Stimulated activated effector memory CD8-positive, alpha-beta T cell treated with anti-CD3 and anti-CD28 coated beads, Interleukin-12 subunit alpha, Interleukin-12 subunit beta, amount 100 ng/mL, for 72 hours (primary cell): ENCODE measurements around the gene ERVW-1.
A peak's percentile ranks its signal among the peaks of the same experiment; 100 is the strongest.
"Not testable (repeated sequence)": the region's sequence is repeated elsewhere in the genome, so short reads cannot be mapped to it uniquely, and the experiment has no call there.

Experiments used
- ATAC-seq: fragments of 150-1000 bp; cut with Tn5 transposase; 2 replicates; pipeline ENCODE4 v1.10.0; 2021
- DNase-seq, 2 donors: peaks; one replicate each; pipeline ENCODE4 v3.0.0; 2021 to 2022; ENCODE audit warnings: low spot score in 2 of 2
- H3K27ac Mint-ChIP-seq: one replicate; pipeline ENCODE4 v1.8.0; 2022; ENCODE audit warnings: mild to moderate bottlenecking, mixed read lengths
- H3K36me3 Mint-ChIP-seq: one replicate; pipeline ENCODE4 v1.8.0; 2022; ENCODE audit warnings: mild to moderate bottlenecking, mixed read lengths
- H3K4me1 Mint-ChIP-seq: one replicate; pipeline ENCODE4 v1.8.0; 2022; ENCODE audit warnings: mixed read lengths
- H3K4me3 Mint-ChIP-seq: one replicate; pipeline ENCODE4 v1.8.0; 2022; ENCODE audit warnings: mild to moderate bottlenecking, mixed read lengths
- H3K9me3 Mint-ChIP-seq: one replicate; pipeline ENCODE4 v1.8.0; 2022; ENCODE audit warnings: mixed read lengths

The ERVW-1 gene

GRCh38 chr7:92456236-92456635 is 21.5 kb downstream of the ERVW-1 start:
- H3K9me3 Mint-ChIP-seq, result no peaks in the 10 kb centered on the region

DNA sequence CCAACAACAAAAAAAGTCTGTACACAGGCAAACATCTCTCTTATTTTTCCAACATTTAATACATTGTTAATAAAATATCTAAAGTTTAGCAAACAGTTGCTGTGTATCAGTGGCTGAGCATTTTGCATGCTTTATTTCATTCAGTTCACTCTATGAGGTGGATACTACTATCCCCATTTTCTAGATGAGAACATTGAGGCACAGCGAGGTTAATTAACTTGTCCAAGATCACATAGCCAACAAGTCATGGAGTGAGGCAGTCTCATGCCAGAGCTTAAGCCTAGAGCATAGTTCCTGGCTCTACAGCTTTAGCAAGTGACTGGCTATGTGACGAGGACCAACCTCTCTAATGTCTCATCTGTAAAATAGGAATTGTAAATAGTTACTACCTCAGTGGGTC is 26.1 kb downstream of the ERVW-1 start:
- DNase-seq, result no peak
- H3K4me3 Mint-ChIP-seq, result no peak overlapping the region
- peaks cover 6% of the 10 kb centered on the region for H3K4me1 Mint-ChIP-seq
- no peak overlapping the region for H3K27ac Mint-ChIP-seq
- no peak for ATAC-seq
- H3K9me3 Mint-ChIP-seq, result no peaks in the 10 kb centered on the region
- peaks cover 60% of the 10 kb centered on the region for H3K36me3 Mint-ChIP-seq

More at GRCh38 chr7:92456236-92456635, 21.5 kb downstream of the ERVW-1 start:
- H3K27ac Mint-ChIP-seq, result no peak overlapping the region
- H3K4me3 Mint-ChIP-seq, result no peak overlapping the region
- H3K4me1 Mint-ChIP-seq, result no peaks in the 10 kb centered on the region
- ATAC-seq, result no peak
- H3K36me3 Mint-ChIP-seq, result peaks cover 55% of the 10 kb centered on the region
- no peak for DNase-seq

DNA sequence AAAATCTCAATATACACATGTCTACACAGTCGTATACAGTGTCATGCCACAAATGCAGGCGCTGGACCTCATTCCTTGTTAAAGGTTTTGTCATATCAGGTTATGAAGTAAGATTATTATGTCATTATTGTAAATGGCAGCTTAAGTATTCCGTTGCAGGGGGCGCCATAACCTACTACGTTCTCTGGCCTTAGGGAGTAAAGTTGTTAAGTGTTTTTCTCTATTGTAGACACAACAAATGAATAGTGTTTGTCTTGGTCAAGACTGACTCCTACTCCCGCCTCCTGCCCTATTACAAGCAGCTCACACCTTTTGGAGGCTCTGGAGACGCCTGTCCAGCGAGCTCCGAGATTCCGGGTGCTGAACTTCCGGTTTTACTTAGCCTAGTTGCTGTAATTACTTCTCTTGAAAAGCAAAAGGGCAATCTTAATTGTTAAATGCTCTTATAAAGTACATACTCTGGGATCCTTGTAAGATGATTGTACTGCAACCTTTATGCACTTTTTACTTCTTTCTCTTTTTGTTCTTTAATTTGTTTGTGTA is 29.5 kb downstream of the ERVW-1 start:
- Mint-ChIP-seq H3K4me1 (peaks cover 6% of the 10 kb centered on the region), H3K27ac (peak overlapping the region; percentile 94), H3K4me3 (peak overlapping the region; percentile 83), H3K36me3 (peaks cover 29% of the 10 kb centered on the region), H3K9me3 (no peaks in the 10 kb centered on the region)
- ATAC-seq (peak; percentile 58), DNase-seq (peak; percentile 17 to 76)

GRCh38 chr7:92447345-92448204 is 30.2 kb downstream of the ERVW-1 start, which contains the start of gene GATAD1:
Gene GATAD1 (plus strand): TSS chr7:92447482. CDS start chr7:92447730, 248 bp downstream.
- no peaks in the 10 kb centered on the region for H3K9me3 Mint-ChIP-seq
- peak within 1 kb of the TSS; percentile 83 for H3K4me3 Mint-ChIP-seq
- ATAC-seq (peak; percentile 92), DNase-seq (peak; percentile 80 to 91)
- H3K36me3 Mint-ChIP-seq, result peaks cover 29% of the 10 kb centered on the region
- H3K4me1 Mint-ChIP-seq, result peaks cover 6% of the 10 kb centered on the region
- H3K27ac Mint-ChIP-seq, result peak within 1 kb of the TSS; percentile 94

DNA sequence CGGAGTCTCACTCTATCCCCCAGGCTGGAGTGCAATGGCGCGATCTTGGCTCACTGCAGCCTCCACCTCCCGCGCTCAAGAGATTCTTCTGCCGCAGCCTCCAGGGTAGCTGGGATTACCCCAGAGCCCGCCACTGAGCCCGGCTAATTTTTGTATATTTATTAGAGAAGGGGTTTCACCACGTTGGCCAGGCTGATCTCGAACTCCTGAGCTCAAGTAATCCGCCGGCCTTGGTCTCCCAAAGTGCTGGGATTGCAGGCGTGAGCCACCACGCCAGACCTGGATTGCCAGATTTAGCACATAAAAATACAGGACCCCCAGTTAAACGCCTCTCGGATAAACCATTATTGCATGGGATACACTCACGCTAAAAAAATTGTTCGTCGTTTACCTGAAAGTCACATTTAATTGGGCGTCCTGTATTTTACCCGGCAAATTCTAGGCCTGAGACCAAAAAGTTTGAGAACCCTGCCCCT is 30.8 kb downstream of the ERVW-1 start:
- no peak for ATAC-seq

GRCh38 chr7:92442720-92443119 is 35.0 kb downstream of the ERVW-1 start:
- H3K36me3 Mint-ChIP-seq, ATAC-seq, H3K4me1 Mint-ChIP-seq, H3K27ac Mint-ChIP-seq, DNase-seq, H3K9me3 Mint-ChIP-seq, H3K4me3 Mint-ChIP-seq: not testable (repeated sequence)

More for the DNA sequence above, 30.8 kb downstream of the ERVW-1 start:
- peak overlapping the region; percentile 94 for H3K27ac Mint-ChIP-seq
- DNase-seq, result no peak
- H3K4me1 Mint-ChIP-seq, result peaks cover 6% of the 10 kb centered on the region
- peaks cover 27% of the 10 kb centered on the region for H3K36me3 Mint-ChIP-seq
- peak overlapping the region; percentile 83 for H3K4me3 Mint-ChIP-seq
- H3K9me3 Mint-ChIP-seq, result no peaks in the 10 kb centered on the region

DNA sequence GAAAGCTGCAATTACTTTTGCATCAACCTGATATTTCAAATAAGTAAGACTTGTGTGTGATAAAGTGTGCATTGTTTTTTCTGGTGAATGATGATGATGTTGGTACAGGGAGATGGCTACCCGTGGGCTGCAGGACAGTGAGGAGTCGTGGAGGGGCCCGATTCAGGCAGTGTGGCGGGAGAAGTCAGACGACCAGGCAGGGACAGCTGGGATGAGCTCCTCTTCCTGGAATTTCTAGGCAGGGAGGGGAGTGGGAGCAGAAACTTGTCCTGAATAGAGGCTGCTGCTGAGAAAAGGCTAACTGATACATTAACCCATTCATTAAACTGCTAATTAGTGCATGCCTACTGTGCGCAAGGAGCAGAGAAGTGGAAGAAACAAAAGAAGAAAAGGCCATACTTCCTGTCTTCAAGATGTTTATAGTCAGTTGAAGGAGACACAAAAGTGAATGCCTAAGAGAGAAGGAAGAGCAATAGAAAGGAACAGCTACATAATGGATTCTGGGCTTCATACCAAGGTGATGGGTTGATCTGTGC is 39.7 kb downstream of the ERVW-1 start:
- no peaks in the 10 kb centered on the region for H3K9me3 Mint-ChIP-seq
- ATAC-seq, result no peak
- no peak overlapping the region for H3K27ac Mint-ChIP-seq

GRCh38 chr7:92436612-92437445 is 40.9 kb downstream of the ERVW-1 start:
- Mint-ChIP-seq H3K27ac (no peak overlapping the region), H3K9me3 (no peaks in the 10 kb centered on the region), H3K4me1 (no peaks in the 10 kb centered on the region), H3K36me3 (no peaks in the 10 kb centered on the region), H3K4me3 (no peak overlapping the region)
- DNase-seq, result no peak
- ATAC-seq, result no peak

More for the DNA sequence above, 39.7 kb downstream of the ERVW-1 start:
- no peaks in the 10 kb centered on the region for H3K36me3 Mint-ChIP-seq
- H3K4me1 Mint-ChIP-seq, result no peaks in the 10 kb centered on the region
- DNase-seq, result no peak
- no peak overlapping the region for H3K4me3 Mint-ChIP-seq

DNA sequence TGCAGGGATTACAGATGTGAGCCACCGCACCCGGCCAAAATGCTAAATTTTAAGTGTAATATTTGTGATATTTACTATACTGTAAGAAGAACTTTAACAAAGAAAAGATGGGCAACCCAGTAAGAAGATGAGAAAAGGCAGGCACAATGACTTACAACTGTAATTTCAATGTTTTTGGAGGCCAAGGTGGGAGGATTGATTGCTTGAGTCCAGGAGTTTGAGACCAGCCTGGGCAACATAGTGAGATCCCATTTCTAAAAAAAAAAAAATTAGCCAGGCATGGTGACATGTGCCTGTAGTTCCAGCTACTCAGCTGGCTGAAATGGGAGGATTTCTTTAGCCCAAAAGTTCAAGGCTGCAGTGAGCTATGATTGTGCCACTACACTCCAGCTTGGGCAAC is 42.2 kb downstream of the ERVW-1 start:
- no peak overlapping the region for H3K27ac Mint-ChIP-seq
- H3K4me3 Mint-ChIP-seq, result no peak overlapping the region
- ATAC-seq (no peak), DNase-seq (no peak)
- no peaks in the 10 kb centered on the region for H3K36me3 Mint-ChIP-seq
- H3K4me1 Mint-ChIP-seq, result no peaks in the 10 kb centered on the region
- no peaks in the 10 kb centered on the region for H3K9me3 Mint-ChIP-seq

- ATAC-seq (no peak), DNase-seq (no peak)
- no peaks in the 10 kb centered on the region for H3K4me1 Mint-ChIP-seq
- no peaks in the 10 kb centered on the region for H3K9me3 Mint-ChIP-seq
- no peak overlapping the region for H3K4me3 Mint-ChIP-seq
- no peak overlapping the region for H3K27ac Mint-ChIP-seq
- H3K36me3 Mint-ChIP-seq, result no peaks in the 10 kb centered on the region
Measured at GRCh38 chr7:92433019-92433418, 44.7 kb downstream of the ERVW-1 start.

GRCh38 chr7:92432299-92432946 is 45.3 kb downstream of the ERVW-1 start:
- no peak for ATAC-seq
- Mint-ChIP-seq H3K4me1 (no peaks in the 10 kb centered on the region), H3K9me3 (no peaks in the 10 kb centered on the region)

GRCh38 chr7:92427193-92427592 is 50.6 kb downstream of the ERVW-1 start:
- Mint-ChIP-seq H3K27ac (no peak overlapping the region), H3K36me3 (no peaks in the 10 kb centered on the region), H3K4me1 (peaks cover 15% of the 10 kb centered on the region), H3K9me3 (no peaks in the 10 kb centered on the region), H3K4me3 (no peak overlapping the region)
- no peak for ATAC-seq
- no peak for DNase-seq

More at GRCh38 chr7:92432299-92432946, 45.3 kb downstream of the ERVW-1 start:
- Mint-ChIP-seq H3K4me3 (no peak overlapping the region), H3K36me3 (no peaks in the 10 kb centered on the region), H3K27ac (no peak overlapping the region)
- no peak for DNase-seq

DNA sequence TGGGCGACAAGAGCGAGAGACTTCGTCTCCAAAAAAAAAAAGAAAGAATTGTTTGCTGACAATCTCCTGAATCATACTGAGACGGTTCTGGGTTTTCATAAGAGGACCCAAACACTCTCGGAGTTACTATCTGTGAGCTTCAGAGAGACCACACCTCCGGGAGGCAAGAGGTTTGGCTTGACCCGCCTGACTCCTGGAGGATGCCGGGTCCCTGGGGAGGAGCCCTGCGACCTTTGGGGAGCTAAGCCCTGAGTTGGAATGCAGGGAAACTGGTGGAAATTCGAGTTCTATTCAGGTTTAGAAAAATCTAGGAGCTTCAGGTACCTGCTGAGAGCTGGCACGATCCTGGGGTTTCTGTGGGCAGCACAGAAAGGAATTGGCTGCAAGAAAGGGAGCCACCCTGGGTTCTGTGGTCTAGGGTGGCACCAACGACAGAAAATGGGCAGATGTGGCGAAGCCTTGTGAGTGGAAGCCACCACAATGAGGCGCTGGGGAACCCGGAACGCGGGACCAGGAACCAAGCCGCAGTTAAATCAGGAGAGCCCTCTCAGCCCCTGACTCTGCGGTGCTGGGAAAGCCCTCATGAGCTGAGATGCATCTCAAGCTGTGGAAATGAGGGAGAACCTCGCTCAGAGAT is 52.3 kb downstream of the ERVW-1 start:
- no peak for DNase-seq
- H3K27ac Mint-ChIP-seq, result no peak overlapping the region

DNA sequence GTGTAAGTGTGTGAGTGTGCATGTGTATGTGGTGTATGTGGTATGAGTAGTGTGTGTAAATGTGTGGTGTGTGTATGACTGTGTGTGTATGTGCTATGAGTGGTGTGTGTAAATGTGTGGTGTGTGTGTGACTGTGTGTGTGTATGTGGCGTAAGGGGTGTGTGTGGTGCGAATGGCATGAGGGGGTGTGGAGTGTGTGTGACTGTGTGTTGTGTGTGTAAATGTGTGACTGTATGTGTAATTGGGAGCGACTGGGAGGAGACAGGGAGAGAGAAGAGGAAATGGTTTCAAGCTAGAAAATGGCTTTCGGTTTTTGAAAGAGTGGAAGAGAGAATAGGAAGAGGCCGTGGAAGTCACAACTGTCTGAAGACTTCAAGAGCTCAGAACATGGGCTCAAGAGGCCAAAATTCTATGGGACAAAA is 54.0 kb downstream of the ERVW-1 start:
- DNase-seq (no peak), ATAC-seq (peak; percentile 40)
- Mint-ChIP-seq H3K27ac (no peak overlapping the region), H3K4me3 (peak overlapping the region; percentile 75), H3K9me3 (no peaks in the 10 kb centered on the region), H3K36me3 (no peaks in the 10 kb centered on the region), H3K4me1 (peaks cover 15% of the 10 kb centered on the region)

More for the DNA sequence above, 52.3 kb downstream of the ERVW-1 start:
- no peaks in the 10 kb centered on the region for H3K36me3 Mint-ChIP-seq
- no peaks in the 10 kb centered on the region for H3K9me3 Mint-ChIP-seq
- peak overlapping the region; percentile 75 for H3K4me3 Mint-ChIP-seq
- H3K4me1 Mint-ChIP-seq, result peaks cover 15% of the 10 kb centered on the region
- no peak for ATAC-seq
